ENCODE results near the gene MTHFD1. TPM values are rescaled to one million over a fixed set of nuclear protein-coding genes. Genes with fewer than 3 reads are reported as not detected.

MTHFD1 gene
- total RNA-seq, 1 experiment from 2014 or later, result 153 TPM

GRCh38 chr14:64488590-64489099 lies 100.5 kb downstream of the MTHFD1 start:
- H2AFZ ChIP-seq (ENCODE audit: low read depth, low read length, poor library complexity, severe bottlenecking), result no peak overlapping the region
- no peaks in the 10 kb centered on the region for H3K27me3 ChIP-seq (ENCODE audit: insufficient read depth, low read length)
- no peak for DNase-seq (ENCODE audit: low read depth, low spot score)
- ChIA-PET POLR2A (no interaction called here), RAD21 (ENCODE audit: low non-redundant PET in 1 of 2, low total read pairs in 2 of 2, uncharacterized antibody in 2 of 2, unreplicated experiment in 2 of 2) (no interaction called here), CTCF (interaction anchor here (0.9 kb wide), 1 partner anchor 10 kb away, joined by 3 read pairs; no protein-coding TSS in a partner anchor)
- TF ChIP-seq FOSL1 (IDR thresholded peaks at IDR 0.05; ENCODE audit: low read depth), result no peak
- no peak for TF ChIP-seq ZBTB33 (IDR thresholded peaks at IDR 0.05; ENCODE audit: extremely low read depth, insufficient replicate concordance, low read length)
- no peak for TF ChIP-seq SP1 (IDR thresholded peaks at IDR 0.05; ENCODE audit: low read depth)
- TF ChIP-seq POLR2A (IDR thresholded peaks at IDR 0.05; ENCODE audit: borderline replicate concordance, extremely low read depth, insufficient read depth, insufficient read length), result no peak
- no peak for TF ChIP-seq RAD21 (IDR thresholded peaks at IDR 0.05; ENCODE audit: low read depth)
- TF ChIP-seq CBX3 (IDR thresholded peaks at IDR 0.05; ENCODE audit: low read depth), result no peak
- TF ChIP-seq, protein P1, sequence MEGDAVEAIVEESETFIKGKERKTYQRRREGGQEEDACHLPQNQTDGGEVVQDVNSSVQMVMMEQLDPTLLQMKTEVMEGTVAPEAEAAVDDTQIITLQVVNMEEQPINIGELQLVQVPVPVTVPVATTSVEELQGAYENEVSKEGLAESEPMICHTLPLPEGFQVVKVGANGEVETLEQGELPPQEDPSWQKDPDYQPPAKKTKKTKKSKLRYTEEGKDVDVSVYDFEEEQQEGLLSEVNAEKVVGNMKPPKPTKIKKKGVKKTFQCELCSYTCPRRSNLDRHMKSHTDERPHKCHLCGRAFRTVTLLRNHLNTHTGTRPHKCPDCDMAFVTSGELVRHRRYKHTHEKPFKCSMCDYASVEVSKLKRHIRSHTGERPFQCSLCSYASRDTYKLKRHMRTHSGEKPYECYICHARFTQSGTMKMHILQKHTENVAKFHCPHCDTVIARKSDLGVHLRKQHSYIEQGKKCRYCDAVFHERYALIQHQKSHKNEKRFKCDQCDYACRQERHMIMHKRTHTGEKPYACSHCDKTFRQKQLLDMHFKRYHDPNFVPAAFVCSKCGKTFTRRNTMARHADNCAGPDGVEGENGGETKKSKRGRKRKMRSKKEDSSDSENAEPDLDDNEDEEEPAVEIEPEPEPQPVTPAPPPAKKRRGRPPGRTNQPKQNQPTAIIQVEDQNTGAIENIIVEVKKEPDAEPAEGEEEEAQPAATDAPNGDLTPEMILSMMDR (IDR thresholded peaks at IDR 0.05 in 2 of 3, conservative IDR thresholded peaks at IDR 0.05 in 1 of 3; ENCODE audit: borderline replicate concordance in 1 of 3, insufficient read depth in 1 of 3, low read depth in 2 of 3, low read length in 2 of 3), result no peak
- TF ChIP-seq SRF (IDR thresholded peaks at IDR 0.05; ENCODE audit: low read depth), result no peak
- TF ChIP-seq SIN3A (IDR thresholded peaks at IDR 0.05; ENCODE audit: low read depth), result no peak
- no peak for TF ChIP-seq EZH2phosphoT487 (IDR thresholded peaks at IDR 0.05; ENCODE audit: borderline replicate concordance)
- TF ChIP-seq JUND (IDR thresholded peaks at IDR 0.05), result no peak
- no peak for TF ChIP-seq ATF3 (IDR thresholded peaks at IDR 0.05)
- TF ChIP-seq YY1 (IDR thresholded peaks at IDR 0.05; ENCODE audit: extremely low read depth, insufficient replicate concordance, low read depth, low read length), result no peak
- no peak for TF ChIP-seq EGR1 (IDR thresholded peaks at IDR 0.05; ENCODE audit: low read depth)
- TF ChIP-seq ZFX (IDR thresholded peaks at IDR 0.05), result no peak
- peaks cover 6% of the 10 kb centered on the region; the same call in 1 of the 2 replicates for H3K79me2 ChIP-seq (ENCODE audit: insufficient read depth, low read length)
- peaks cover 27 to 33% of the 10 kb centered on the region in 2 experiments for H3K36me3 ChIP-seq (ENCODE audit: control insufficient read depth in 1 of 2, insufficient read depth in 2 of 2, low read length in 2 of 2)
- no peak overlapping the region for H3K9ac ChIP-seq (ENCODE audit: low read length)
- BruUV-seq (replicated peaks), result no TSS peak
- no peaks in the 10 kb centered on the region for H3K9me3 ChIP-seq (ENCODE audit: control insufficient read depth in 1 of 2, insufficient read depth in 1 of 2, low read depth in 1 of 2, low read length in 2 of 2)
- no peak overlapping the region for H3K4me3 ChIP-seq (replicated peaks in 1 of 2; ENCODE audit: low read depth in 1 of 2, low read length in 2 of 2)
- no peak overlapping the region for H3K4me2 ChIP-seq (ENCODE audit: low read length)
- intact Hi-C loops (cut with micrococcal nuclease), result no loop called here
- H3K27ac ChIP-seq (ENCODE audit: low read depth, low read length), result no peak overlapping the region
- H3K9me2 ChIP-seq (ENCODE audit: insufficient read depth), result no peaks in the 10 kb centered on the region
- no peaks in the 10 kb centered on the region for H4K20me1 ChIP-seq (ENCODE audit: insufficient read depth)
- no peak for ATAC-seq
- no peaks in the 10 kb centered on the region for H3K4me1 ChIP-seq (ENCODE audit: control insufficient read depth in 1 of 2, insufficient read depth in 2 of 2, low read length in 2 of 2)
